HG02884 (cell line): ENCODE measurements around the gene CTCFL.

Source experiments
- ATAC-seq: cut with Tn5 transposase; IDR thresholded peaks from one replicate; pipeline ENCODE4 v1.9.1; 2021; ENCODE audit warnings: mild to moderate bottlenecking, moderate library complexity; ENCODE audit not compliant: unreplicated experiment

The CTCFL gene

GRCh38 chr20:57537822-57538221, 12.9 kb upstream of the CTCFL start:
- no peak for ATAC-seq

GRCh38 chr20:57536771-57537724, 12.1 kb upstream of the CTCFL start:
- ATAC-seq: no peak

- ATAC-seq: no peak
These were observed 11.3 kb upstream of the CTCFL start for GRCh38 chr20:57536120-57536708.

GRCh38 chr20:57535297-57535696, 10.4 kb upstream of the CTCFL start:
- ATAC-seq: no peak

GRCh38 chr20:57532104-57532503, 7.2 kb upstream of the CTCFL start:
- ATAC-seq: no peak

DNA sequence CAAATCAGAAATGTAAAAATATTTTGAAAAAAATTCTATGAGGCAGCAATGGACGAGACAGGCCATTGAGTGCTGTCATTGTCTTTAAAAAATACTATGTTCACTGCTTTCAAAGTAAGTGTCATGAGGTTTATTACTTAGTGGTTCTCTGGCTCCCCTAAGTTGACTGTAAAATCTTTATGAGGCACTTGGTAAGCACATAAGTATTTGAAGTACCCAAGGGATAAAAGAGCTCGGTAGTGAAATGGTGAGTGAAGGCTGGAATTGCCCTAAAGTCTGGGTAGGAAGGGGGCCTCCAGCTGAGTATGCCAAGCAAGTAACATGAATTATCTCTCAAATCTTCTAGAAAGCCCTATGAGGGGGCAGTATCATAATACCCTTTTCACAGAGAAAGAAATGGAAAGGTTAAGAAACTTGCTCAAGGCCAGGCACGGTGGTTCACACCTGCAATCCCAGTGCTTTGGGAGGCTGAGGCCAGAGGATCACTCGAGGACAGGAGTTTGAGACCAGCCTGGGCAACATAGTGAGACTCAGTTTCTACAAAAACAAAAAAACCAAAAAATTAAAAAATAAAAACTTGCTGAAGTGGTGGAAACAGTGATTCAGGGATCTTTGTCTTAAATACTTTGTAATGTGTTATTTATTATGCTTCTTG, 5.5 kb upstream of the CTCFL start:
- ATAC-seq: no peak

DNA sequence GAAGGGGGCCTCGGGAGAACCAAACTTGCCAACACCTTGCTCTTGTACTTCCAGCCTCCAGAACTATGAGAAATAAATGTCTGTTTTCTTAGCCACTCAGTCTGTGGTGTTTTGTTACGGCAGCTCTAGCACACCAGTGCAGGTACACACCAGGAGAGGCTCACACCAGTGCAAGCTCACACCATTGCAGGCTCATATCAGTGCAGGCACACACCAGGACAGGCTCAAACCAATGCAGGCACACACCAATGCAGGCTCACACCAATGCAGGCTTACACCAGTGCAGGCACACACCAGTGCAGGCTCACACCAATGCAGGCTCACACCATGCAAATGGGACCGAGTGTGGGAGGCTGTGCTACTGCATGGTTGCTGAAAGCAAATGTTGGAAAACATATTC, 4.9 kb upstream of the CTCFL start:
- no peak for ATAC-seq

DNA sequence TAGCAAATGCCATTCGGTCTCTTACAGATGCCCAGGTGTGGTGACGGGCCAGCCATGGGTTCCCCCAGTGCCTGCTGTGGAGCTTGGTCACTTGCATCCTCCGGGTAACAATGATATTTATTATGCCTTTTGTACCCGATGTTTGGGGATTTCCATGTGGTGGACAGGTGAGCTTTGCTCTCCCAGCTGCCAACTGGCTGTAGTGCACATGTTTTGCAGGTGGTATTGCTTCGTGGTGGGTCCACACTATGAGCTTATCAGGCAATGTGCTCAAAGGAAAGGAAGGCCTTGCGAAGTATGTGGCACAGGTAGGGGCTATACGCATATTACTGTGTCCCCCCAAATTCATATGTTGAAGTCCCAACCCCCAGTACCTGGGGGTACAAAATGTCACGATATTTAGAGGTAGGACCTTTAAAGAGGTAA, 4.2 kb upstream of the CTCFL start:
- ATAC-seq: no peak

GRCh38 chr20:57528148-57528547, 3.2 kb upstream of the CTCFL start:
- ATAC-seq: no peak

DNA sequence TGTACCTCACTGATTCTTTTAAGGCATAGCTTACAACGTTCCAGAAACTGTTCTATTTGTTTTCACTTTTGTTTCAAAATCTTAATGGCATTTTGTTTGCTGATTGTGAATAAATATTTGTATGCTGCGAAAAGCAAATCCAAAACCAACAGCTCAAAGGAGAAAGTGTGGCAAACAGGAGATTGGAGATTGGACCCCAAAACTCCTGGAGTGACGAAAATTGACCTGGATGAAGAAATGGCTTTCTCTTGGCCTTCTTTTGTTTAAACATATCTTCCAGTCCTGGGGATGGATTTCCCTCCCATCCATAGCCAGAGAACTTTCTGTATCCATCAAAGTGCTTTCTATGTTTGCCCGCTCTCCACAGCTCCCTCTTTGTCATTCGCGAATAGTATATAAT, 2.8 kb upstream of the CTCFL start:
- no peak for ATAC-seq

GRCh38 chr20:57526885-57527460, 2.0 kb upstream of the CTCFL start:
- ATAC-seq: no peak

DNA sequence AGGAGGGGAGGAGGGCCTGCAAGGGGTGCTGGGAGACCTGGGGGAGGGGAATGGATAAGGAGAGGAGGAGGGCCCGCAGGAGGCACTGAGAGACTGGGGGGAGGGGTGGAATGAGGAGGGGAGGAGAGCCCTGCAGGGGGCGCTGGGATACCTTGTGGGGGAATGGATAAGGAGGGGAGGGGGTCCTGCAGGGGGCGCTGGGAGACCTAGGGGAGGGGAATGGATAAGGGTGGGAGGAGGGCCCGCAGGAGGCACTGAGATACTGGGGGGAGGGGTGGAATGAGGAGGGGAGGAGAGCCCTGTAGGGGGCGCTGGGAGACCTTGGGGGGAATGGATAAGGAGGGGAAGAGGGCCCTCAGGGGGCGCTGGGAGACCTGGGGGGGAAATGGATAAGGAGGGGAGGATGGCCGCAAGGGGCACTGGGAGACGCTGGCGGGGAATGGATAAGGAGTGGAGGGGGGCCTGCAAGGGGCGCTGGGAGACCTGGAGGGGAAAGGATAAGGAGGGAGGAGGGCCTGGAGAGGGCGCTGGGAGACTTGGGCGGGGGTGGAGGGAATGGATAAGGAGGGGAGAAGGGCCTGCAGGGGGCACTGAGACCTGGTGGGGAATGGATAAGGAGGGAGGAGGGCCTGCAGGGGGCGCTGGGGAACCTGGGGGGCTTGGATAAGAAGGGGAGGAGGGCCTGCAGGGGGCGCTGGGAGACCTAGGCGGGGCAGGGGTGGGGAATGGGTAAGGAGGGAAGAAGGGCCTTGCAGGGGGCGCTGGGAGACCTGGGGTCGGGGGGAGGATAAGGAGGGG, 1.3 kb upstream of the CTCFL start:
- ATAC-seq: no peak

GRCh38 chr20:57525328-57526086, 567 bp upstream of the CTCFL start:
- ATAC-seq: no peak

GRCh38 chr20:57523782-57524181, 1.2 kb downstream of the CTCFL start:
- no peak for ATAC-seq

- ATAC-seq: no peak
These were observed 2.4 kb downstream of the CTCFL start for GRCh38 chr20:57522380-57523140.

DNA sequence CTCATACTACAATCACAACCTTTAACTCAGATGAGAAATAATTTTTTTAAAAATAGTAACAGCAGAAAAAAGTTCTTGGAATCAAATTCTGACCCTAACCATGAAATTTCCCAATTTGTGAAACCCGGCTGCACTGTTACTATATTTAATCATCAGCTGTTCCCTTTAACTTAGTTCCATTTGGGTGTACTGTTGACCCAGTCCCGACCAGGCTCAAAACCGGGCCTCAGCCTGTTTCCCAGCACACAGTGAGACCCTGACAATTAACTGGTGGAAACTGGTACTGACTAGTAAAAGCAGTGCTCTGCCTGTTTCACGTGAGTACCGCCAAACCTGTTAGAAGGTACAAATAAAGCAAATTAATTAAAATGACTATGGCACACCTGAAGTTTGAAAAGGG, 7.0 kb downstream of the CTCFL start:
- ATAC-seq: no peak

DNA sequence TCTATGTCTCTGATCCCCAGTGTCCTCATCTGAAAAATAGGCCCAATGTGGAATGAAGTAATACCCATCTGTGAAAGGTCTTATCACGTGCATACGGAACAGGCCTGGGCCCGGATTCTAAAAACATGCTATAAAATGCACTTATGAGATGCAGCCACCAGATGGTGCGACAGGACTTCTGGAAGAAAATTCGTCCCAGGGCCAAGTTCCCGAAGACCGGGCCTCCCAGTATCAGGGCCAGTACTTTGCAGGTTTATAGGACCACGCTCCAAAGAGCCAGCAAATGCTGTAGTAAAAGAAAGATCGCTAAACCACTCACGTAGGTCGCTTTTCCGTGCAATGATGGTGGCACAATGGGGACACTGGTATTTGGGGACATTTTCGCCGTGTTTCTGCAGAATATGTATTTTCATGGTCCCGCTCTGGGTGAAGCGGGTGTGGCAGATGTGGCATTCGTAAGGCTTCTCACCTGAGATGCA, 10.6 kb downstream of the CTCFL start:
- no peak for ATAC-seq

GRCh38 chr20:57513199-57513598, 11.7 kb downstream of the CTCFL start:
- ATAC-seq: no peak

- ATAC-seq: no peak
These were observed 12.5 kb downstream of the CTCFL start for GRCh38 chr20:57512432-57512831.
